HL-60 (cell line): Measurements from ENCODE around the gene CAPRIN2.

Experiments
- POLR2AphosphoS5 ChIP-seq: IDR thresholded peaks from 2 replicates; pipeline ENCODE4 v1.6.1; 2012; ENCODE audit warnings: low read depth
- SPI1 ChIP-seq: IDR thresholded peaks from 2 replicates; pipeline ENCODE4 v1.6.1; 2012; ENCODE audit warnings: low read depth, mild to moderate bottlenecking, borderline replicate concordance
- TF ChIP-seq, protein P1 (sequence below): IDR thresholded peaks from 2 replicates; pipeline ENCODE4 v1.6.1; 2012; ENCODE audit warnings: low read depth; ENCODE audit not compliant: insufficient replicate concordance
- TF ChIP-seq, protein P2 (sequence below): IDR thresholded peaks from one replicate; pipeline ENCODE4 v1.5.1; 2011; ENCODE audit warnings: low read length, control low read depth, inconsistent platforms; ENCODE audit not compliant: insufficient read depth

DNA sequence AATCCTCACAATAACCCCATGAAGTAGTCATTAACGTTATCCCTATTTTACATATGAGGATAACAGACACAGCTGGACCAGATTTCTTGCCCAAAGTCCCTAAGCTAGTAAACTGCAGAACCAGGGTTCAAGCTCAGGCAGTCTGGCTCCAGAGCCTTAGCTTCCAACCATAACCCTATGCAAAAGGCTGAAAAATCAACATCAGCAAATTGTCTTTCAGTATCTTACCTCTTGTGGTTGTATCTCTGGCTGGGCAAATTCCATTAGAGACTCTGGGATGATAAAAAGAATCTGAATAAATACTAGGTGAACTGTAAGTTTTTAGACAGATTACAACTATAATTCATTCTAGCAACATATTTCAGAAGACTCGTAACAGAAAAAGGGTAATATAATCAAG is 24.7 kb downstream of the CAPRIN2 start:
- no peak for TF ChIP-seq SPI1
- TF ChIP-seq, protein P1, sequence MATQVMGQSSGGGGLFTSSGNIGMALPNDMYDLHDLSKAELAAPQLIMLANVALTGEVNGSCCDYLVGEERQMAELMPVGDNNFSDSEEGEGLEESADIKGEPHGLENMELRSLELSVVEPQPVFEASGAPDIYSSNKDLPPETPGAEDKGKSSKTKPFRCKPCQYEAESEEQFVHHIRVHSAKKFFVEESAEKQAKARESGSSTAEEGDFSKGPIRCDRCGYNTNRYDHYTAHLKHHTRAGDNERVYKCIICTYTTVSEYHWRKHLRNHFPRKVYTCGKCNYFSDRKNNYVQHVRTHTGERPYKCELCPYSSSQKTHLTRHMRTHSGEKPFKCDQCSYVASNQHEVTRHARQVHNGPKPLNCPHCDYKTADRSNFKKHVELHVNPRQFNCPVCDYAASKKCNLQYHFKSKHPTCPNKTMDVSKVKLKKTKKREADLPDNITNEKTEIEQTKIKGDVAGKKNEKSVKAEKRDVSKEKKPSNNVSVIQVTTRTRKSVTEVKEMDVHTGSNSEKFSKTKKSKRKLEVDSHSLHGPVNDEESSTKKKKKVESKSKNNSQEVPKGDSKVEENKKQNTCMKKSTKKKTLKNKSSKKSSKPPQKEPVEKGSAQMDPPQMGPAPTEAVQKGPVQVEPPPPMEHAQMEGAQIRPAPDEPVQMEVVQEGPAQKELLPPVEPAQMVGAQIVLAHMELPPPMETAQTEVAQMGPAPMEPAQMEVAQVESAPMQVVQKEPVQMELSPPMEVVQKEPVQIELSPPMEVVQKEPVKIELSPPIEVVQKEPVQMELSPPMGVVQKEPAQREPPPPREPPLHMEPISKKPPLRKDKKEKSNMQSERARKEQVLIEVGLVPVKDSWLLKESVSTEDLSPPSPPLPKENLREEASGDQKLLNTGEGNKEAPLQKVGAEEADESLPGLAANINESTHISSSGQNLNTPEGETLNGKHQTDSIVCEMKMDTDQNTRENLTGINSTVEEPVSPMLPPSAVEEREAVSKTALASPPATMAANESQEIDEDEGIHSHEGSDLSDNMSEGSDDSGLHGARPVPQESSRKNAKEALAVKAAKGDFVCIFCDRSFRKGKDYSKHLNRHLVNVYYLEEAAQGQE = no peak
- TF ChIP-seq, protein P2, sequence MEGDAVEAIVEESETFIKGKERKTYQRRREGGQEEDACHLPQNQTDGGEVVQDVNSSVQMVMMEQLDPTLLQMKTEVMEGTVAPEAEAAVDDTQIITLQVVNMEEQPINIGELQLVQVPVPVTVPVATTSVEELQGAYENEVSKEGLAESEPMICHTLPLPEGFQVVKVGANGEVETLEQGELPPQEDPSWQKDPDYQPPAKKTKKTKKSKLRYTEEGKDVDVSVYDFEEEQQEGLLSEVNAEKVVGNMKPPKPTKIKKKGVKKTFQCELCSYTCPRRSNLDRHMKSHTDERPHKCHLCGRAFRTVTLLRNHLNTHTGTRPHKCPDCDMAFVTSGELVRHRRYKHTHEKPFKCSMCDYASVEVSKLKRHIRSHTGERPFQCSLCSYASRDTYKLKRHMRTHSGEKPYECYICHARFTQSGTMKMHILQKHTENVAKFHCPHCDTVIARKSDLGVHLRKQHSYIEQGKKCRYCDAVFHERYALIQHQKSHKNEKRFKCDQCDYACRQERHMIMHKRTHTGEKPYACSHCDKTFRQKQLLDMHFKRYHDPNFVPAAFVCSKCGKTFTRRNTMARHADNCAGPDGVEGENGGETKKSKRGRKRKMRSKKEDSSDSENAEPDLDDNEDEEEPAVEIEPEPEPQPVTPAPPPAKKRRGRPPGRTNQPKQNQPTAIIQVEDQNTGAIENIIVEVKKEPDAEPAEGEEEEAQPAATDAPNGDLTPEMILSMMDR = no peak
- no peak for TF ChIP-seq POLR2AphosphoS5
